ENCODE data around the gene LGALS8.
A peak's percentile ranks its signal among the peaks of the same experiment; 100 is the strongest.
"Not testable (repeated sequence)": the region's sequence is repeated elsewhere in the genome, so short reads cannot be mapped to it uniquely, and the experiment has no call there.

Gene LGALS8

DNA sequence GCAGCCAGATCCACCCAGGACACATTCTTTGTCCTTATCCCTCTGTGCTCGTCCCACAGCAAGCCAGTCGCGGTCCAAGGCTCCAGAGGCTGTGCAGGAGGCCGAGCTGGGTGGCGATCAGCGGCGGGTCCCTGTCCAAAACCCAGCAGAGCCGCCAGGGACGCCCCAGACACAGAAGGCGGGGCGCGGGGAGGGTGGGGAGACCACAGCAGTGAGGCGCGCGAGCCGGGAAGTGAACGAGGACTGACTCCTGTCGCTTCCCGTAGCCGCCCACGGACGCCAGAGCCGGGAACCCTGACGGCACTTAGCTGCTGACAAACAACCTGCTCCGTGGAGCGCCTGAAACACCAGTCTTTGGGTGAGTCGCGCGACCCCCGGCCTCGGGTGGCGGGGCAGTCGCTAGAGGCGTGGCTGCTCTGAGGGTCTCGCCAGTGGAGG is at the start of gene LGALS8:
Gene LGALS8, plus strand, starts transcription at position 279 of the 438 bp plus-strand sequence. CDS start 2,089 bp downstream, outside the sequence.
- peak; percentile 82 for DNase-seq (ENCODE audit: low spot score)

DNA sequence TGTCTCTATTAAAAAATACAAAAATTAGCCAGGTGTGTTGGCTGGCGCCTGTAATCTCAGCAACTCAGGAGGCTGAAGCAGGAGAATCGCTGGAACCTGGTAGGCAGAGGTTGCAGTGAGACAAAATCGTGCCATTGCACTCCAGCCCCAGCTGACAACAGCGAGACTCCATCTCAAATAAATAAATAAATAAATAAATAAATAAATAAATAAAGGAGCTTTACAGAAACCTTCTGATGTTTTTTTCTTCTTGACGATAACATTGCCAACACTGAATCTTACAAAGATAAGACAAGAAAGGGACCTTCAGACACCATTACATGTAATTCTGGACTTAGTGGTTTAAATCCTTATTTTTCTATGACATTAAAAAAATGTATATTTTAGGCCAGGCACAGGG is 47.8 kb upstream of the LGALS8 start:
- DNase-seq (ENCODE audit: low spot score), result no peak

DNA sequence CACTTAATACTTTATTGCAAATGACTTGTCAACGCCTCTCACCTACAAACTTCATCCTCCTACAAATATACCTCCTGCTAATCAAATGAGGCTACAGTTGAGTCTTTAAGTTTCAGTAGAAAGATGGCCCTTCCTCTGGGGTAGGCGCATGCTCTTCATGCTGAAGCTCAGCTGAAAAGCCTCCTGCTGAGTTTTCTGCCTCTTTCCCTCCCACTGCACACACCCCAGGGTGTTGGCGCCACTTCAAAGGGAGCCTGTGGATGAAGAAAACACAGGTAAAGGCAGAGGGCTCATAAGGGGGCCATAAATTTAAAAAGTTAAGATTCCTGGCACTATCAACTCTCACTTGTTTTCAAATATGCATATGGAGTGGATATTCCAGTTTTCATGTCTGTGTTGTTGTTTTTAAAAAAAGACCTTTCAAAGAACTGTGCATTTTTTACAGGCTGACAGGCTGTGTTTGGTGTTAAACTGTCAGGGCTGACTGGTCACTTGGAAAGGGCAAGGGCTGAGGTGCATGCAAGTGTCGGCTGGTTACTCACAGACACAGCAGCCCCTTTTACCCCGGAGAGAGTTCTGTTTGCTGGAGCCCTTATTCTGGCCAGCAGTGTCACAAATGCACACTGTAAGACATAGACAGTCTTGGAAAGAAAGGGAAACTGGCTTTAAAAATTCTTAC is 42.9 kb upstream of the LGALS8 start:
- no peak for DNase-seq (ENCODE audit: low spot score)

DNA sequence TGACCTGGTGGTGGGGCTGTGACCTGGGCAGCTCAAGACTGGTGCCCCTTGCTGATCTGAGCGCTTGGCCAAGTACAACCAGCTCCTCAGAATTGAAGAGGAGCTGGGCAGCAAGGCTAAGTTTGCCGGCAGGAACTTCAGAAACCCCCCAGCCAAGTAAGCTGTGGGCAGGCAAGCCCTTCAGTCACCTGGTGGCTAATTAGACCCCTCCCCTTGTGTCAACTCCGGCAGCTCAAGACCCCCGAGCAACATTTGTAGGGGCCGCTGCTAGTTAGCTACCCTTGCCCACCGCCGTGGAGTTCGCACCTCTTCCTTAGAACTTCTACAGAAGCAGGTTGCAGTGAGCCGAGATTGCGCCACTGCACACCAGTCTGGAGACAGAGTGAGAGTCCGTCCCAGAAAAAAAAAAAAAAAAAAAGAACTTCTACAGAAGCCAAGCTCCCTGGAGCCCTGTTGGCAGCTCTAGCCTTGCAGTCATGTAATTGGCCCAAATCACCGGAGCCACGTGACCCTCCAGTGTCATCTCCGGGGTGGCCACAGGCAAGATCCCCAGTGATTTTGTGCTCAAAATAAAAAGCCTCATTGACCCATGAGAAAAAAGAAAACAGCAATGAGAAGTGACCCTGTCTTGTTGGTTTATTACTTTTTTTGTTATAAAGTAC is 39.3 kb upstream of the LGALS8 start:
- no peak for DNase-seq (ENCODE audit: low spot score)

DNA sequence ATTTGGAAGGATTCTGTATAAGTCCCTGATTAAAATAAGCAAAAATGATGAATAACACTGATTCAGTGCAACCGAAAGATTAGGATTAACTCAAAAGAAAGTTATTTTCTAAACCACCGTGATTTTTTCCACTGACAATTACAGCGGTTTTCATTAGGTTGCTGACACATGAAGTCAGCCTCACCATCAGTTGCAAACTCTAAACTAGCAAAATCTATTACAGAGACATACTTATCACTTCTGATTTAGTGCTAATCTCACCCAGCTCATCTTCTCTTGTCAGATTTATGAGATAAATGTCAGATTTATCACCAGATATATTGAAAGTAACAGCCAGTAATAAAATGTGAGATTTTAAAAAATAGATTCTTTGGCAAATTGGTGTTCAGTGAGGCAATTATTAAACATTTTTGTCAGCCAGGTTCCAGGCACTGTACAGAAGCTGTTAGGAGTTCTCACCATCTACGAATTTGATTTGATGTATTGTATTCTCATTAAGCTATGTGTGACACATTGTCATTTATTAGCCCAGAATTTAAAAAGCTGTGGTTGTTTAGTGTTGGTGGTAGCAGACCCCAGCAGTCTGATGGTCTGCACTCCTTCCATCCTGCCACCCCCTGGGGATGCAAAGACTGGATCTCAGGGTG is 37.3 kb upstream of the LGALS8 start:
- no peak for DNase-seq (ENCODE audit: low spot score)

DNA sequence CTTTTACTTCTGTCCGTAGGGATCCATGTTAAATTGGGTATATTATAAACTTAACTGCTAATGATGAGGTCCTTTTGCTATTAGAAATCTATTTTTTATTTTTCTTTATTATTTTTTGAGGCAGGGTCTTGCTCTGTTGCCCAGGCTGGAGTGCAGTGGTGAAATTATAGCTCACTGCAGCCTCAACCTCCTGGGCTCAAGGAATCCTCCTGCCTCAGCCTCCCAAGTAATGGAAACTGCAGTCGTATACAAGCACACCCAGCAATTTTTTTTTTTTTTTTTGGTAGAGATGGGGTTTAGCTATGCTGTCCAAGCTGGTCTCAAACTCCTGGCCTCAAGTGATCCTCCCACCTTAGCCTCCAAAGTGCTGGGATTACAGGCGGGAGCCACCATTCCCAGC is 34.6 kb upstream of the LGALS8 start:
- DNase-seq (ENCODE audit: low spot score), result not testable (repeated sequence)

DNA sequence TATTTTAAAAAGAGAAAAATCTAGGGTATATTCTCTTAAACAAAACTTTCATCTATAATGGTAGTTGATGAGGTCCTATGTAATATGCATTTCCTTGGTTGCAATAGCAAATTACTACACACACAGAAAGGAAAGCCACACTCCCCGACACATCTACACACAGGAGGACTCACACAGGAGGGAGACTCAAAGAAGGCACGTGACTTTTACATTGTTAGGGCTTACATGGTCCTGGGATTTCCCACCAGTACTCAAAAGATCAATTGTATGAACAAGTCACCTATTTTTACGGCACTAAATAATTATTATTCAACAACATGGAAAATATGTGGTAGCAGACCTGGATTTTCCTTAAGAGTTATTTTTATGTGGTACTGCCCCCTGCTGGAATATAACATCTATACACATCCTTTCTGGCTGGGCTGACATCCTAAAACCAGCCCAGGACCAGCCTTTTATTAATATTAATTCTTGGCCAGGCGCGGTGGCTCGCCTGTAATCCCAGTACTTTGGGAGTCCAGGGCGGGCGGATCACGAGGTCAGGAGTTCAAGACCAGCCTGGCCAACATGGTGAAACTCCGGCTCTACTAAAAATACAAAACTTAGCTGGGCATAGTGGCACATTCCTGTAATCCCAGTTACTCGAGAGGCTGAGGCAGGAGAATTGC is 33.9 kb upstream of the LGALS8 start:
- DNase-seq (ENCODE audit: low spot score), result peak; percentile 33

DNA sequence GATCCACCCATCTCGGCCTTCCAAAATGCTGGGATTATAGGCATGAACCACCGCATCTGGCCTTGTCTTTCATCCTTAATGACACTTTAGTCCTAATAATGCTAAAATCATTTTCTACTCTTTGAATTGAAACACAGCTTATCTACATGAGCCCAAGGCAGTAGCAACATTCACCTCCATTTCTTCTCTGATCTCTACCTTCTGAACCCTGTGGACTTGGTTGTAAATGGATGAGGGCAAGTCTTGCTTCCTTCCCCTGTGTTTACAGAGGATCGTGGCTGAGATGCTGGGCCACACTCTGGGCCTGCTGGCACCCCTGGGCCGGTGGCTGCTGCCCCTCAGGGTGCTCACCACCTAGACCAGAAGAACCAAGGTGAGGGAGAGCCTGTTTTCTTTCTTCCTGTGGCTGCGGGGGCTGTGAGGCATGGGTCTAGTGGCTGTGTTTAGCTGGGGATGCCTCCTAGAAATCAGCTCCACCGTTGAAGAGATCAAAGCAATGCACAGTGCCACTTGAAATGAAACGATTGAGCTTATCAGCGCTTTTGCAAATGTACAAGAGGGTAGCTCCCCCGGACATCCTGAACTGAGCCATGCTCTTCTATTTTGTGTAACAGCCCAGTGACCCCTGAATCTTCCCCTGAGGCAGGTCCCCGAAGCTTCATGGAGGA is 32.2 kb upstream of the LGALS8 start:
- DNase-seq (ENCODE audit: low spot score), result no peak

DNA sequence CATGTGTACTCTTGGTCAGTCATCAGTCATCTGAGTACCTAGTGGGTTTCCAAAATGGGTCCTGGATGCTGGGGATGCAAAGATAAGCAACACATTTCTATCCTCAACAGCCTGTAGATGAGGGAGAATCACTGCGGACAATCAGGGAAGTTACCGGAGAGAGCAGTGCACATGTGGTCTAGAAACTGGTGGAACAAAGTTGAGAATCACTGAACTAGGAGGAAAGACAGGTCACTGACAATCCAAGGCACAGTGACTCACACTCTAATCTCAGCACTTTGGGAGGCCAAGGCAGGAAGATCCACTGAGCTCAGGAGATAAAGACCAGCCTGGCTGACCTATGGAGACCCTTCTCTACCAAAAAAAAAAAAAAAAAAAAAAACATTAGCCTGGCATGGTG is 31.4 kb upstream of the LGALS8 start:
- no peak for DNase-seq (ENCODE audit: low spot score)

DNA sequence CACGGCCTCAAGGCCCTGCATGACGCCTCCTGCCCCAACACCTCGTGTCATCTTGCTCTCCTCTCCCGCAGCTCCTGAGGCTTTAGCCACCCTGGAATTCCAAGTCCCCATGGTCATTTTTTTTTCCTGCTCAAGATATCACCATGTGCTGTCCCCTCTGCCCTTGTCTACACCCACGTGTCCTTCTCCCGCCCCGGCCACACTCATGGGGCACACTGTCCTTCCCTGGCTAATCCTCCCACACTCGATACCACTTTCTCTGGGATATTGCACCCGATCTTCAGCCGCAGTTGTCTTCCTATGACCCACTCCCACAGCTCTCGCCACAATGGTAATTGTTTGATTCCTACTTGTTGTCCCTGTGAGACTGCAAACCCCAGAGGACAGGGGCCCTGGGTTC is 29.7 kb upstream of the LGALS8 start:
- no peak for DNase-seq (ENCODE audit: low spot score)

DNA sequence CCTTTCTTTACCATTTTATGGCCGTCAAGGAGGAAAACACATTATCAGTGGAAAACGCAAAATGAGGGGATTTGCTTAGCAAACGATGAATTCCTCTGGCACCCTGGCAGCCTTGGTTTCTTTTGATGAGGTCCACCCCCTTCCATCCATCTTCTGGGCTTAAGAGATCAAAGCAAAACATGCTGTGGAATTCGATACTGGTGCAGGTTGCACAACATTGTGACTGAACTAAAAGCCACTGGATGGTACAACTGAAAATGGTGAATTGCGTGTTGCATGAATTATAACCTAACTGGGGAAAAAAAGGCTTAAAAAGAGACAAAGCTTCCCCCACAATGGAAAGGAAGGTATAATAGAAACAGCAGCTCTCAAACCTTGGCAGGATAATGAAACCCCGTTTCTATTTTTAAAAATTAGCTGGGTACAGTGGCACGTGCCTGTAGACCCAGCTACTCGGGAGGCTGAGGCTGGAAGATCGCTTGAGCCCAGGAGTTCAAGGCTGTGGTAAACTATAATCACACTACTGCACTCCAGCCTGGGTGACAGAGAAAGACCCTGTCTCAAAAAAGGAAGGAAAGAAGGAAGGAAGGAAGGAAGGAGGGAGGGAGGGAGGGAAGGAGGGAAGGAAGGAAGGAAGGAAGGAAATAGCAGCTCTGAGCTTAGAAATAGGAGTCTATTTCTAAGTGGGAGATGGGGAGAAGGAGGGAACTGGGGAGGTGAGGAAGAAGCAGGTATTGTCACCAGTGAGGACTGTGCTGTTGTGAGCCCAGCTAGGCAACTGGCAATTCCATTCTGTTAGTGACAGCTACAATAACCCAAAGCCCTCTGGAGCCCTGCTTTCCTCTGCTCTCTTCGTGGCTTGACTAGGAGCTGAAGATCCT is 29.0 kb upstream of the LGALS8 start:
- no peak for DNase-seq (ENCODE audit: low spot score)

DNA sequence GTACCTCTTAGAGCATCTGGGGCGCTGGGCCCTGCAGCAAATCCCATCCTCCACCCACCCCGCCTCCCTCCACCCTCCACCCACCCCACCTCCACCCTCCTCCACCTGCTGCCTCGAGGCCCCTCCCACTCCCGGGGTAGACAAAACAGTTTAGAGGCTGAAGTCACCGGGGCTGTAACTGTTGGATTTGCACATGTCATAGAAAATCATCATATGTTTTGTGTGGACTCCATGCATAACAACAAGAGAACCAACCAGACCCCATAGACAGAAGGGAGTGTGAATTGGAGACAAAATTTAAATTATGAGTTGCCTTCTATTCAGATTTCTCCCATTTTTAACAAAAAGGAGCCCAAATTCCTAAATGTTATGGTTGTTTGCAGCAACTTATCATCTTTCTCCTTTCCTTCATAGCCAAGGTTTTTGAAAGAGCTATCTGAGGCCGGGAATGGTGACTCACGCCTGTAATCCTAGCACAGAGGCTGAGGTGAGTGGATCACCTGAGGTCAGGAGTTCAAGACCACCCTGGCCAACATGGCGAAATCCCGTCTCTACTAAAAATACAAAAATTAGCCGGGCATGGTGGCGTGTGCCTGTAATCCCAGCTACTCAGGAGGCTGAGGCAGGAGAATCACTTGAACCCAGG is 28.2 kb upstream of the LGALS8 start:
- no peak for DNase-seq (ENCODE audit: low spot score)

DNA sequence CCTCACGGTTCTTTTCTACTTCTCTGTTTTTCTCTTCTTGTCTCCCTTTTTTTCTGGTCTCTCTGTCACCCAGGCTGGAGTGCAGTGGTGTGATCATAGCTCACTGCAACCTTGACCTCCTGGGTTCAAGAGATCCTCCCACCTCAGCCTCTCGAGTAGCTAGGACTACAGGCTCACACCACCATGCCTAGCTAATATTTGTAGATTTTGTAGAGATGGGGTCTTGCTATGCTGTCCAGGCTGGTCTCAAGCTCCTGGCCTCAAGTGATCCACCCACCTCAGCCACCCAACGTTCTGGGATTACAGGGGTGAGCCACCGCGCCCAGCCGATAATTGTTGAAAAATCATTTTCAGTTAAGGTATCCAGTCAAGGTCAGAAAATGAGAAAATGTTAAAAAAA is 25.9 kb upstream of the LGALS8 start:
- no peak for DNase-seq (ENCODE audit: low spot score)

DNA sequence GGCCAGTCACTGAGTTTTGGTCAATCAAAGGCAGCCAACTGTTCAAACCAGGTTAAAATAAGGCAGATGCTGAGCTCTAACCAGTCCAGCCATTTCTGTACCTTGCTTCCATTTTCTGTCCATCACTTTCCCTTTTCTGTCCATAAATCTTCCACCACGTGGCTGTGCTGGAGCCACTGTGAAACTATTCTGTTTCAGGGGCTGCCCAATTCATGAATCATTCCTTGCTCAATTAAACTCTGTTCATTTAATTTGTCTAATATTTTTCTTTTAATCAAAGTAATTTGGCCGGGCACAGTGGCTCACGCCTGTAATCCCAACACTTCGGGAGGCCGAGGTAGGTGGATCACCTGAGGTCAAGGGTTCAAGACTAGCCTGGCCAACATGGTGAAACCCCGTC is 22.7 kb upstream of the LGALS8 start:
- no peak for DNase-seq (ENCODE audit: low spot score)

DNA sequence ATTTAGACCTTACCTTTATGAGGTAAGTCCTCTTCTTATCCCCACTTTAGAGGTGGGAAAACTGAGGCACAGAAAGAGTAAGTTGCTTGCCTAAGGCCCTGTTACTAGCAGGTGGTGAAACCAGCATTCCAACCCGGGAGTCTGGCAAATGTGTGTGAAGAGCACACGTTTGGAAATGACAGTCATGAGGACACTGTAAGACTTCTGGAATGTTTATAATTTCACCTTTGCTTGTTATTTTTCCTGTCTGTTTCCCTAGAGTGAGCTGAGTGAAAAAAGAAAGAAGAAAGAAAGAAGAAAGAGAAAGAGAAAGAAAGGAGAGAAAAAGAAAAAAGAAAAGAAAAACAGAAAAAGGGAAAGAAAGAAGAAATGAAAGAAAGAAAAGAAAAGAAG is 21.2 kb upstream of the LGALS8 start:
- no peak for DNase-seq (ENCODE audit: low spot score)

DNA sequence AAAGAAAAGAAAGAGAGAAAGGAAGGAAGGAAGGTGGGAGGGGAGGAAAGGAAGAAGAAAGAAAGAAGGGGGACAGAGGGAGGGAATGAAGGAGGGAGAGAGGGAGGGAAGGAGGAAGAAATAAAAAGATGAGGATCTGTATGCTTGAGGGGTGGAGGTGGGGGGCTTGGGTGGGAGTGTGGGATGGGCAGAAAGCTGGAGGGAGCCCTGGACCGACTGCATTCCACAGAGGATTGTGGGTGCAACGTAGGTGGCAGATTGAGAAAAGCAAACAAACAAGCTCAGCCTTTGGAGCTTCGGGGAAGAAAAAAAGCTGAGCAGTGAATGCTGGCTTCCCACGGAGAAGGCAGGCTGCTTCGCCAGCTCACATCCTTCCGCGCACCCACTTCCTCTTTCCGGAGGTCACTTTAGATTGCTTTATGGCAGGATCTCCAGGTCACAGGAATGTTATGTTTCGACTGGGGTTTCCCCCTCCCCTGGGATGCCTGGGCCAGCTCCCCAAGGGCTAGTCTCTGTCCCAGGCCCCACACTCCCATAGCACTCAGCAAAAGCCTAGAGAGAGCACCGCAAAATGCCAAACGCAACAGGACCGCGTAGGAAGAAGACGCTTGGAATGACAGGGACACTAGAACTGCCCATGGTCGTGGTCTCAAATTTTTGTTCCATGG is 20.7 kb upstream of the LGALS8 start:
- peak; percentile 13 for DNase-seq (ENCODE audit: low spot score)

DNA sequence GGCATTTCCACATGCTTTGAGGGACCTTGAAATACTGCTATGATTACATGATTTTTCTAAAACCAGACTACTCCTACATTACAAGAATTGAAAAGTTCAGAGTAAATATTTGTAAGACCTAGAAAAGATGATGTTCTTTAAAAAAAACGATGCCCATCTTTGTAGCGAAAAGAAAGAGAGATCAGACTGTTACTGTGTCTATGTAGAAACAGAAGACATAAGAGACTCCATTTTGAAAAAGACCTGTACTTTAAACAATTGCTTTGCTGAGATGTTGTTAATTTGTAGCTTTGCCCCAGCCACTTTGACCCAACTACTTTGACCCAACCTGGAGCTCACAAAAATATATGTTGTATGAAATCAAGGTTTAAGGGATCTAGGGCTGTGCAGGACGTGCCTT is 19.4 kb upstream of the LGALS8 start:
- not testable (repeated sequence) for DNase-seq (ENCODE audit: low spot score)

DNA sequence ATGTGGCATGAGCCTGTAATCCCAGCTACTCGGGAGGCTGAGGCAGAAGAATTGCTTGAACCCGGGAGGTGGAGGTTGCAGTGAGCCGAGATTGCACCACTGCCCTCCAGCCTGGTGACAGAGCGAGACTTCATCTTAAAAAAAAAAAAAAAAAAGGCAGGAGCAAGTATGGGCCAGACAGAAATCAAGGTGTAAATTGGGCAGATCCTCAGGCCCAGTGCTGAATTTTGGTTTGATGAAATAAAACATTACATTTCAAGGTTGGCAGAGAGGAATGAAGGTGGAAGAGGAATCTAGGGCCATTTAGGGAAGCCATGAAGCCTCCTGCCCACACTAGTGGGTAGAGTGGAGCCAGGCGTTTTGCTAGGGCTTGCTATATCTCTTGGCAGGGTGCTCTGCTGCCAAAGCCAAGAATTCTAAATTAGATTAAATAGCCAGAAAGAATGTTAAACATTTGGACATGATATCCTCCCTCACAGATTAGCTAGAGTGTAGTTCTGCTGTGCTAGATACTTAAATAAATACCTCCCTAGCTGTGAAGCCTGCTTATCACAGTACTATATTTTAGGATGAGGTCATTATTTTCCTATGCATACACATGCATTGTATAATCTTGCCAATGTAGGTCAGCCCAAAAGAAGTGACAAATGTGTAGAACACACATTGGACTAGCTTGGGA is 16.6 kb upstream of the LGALS8 start:
- no peak for DNase-seq (ENCODE audit: low spot score)

DNA sequence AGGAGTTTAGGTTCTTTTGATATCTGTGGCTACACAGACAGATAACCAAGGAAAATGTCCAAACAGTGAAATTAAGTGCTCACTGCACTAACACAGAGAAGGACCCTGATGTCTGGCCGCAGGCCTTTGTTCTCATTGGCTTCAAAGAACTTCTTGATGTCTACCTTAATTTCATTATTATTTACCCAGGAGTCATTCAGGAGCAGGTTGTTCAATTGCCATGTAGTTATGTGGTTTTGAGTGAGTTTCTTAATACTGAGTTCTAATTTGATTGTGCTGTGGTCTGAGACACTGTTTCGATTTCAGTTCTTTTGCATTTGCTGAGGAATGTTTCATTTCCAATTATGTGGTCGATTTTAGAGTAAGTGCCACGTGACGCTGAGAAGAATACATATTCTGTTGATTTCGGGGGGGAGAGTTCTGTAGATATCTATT is 15.2 kb upstream of the LGALS8 start:
- DNase-seq (ENCODE audit: low spot score), result no peak

DNA sequence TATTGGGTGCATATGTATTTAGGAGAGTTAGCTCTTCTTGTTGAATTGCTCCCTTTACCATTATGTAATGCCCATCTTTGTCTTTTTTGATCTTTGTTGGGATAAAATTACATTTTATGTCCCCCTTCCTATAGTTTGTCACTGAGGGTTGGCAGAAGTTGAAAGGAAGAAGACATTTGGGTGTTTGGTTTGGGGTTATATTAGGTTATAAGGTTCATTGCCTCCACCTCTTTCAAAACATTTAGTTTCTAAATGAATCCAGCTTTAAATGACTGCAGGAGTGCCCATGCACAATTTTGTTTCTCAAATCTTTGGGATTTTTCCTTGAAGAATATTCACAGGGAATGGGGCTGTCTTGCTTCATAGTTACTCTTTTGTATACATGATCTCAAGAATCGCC is 14.6 kb upstream of the LGALS8 start:
- DNase-seq (ENCODE audit: low spot score), result no peak
